Stomach (tissue), 4 donors: ENCODE data around the gene VPS8.

Experiments used
- CTCF ChIP-seq, 7 experiments: fragments of 450-650 bp in 4 of 7; fragments of 200-600 bp in 3 of 7; sonication (generic) in 3 of 7; IDR thresholded peaks; one replicate each; pipeline ENCODE4 v1.5.1; 2016 to 2019; ENCODE audit warnings: antibody characterized with exemption in 7 of 7, control low read depth in 2 of 7, mild to moderate bottlenecking in 1 of 7
- POLR2AphosphoS5 ChIP-seq, 3 donors: sonication (generic); formaldehyde crosslinking; IDR thresholded peaks; one replicate each; pipeline ENCODE4 v1.6.1; 2016; ENCODE audit warnings: antibody characterized with exemption in 3 of 3

- no peak for TF ChIP-seq CTCF (IDR thresholded peaks at IDR 0.05)
- no peak for TF ChIP-seq POLR2AphosphoS5 (IDR thresholded peaks at IDR 0.05)
These were observed 5.2 kb upstream of the VPS8 start for GRCh38 chr3:184806567-184807271.
